Esophagus squamous epithelium (tissue), 4 donors: ENCODE results near the gene GAS2.

Experiments used
- CTCF ChIP-seq, 6 experiments: fragments of 450-650 bp in 4 of 6; fragments of 200-600 bp in 2 of 6; sonication (generic) in 2 of 6; IDR thresholded peaks; one replicate each; pipeline ENCODE4 v1.5.1; 2016 to 2019; ENCODE audit warnings: antibody characterized with exemption in 6 of 6, mild to moderate bottlenecking in 4 of 6, moderate library complexity in 4 of 6
- POLR2A ChIP-seq, 4 donors: fragments of 450-650 bp; IDR thresholded peaks; one replicate each; pipeline ENCODE4 v1.6.1; 2017; ENCODE audit warnings: antibody characterized with exemption in 4 of 4, mild to moderate bottlenecking in 4 of 4, moderate library complexity in 3 of 4

GRCh38 chr11:22666325-22666687 is at the start of gene GAS2:
- TF ChIP-seq CTCF (IDR thresholded peaks at IDR 0.05), result no peak
- TF ChIP-seq POLR2A (IDR thresholded peaks at IDR 0.05), result no peak
